SK-N-SH (cell line): ENCODE measurements around the gene GRIK1. TPM values are rescaled to one million over a fixed set of nuclear protein-coding genes. Genes with fewer than 3 reads are reported as not detected.

ENCODE experiments used
- CTCF ChIA-PET: fragments of 300-600, 350-600 bp; formaldehyde crosslinking; extraction: SDS; loops from one replicate; lab custom pipeline; 2021; lab: Yijun Ruan, JAX
- POLR2A ChIA-PET: fragments of 350-600 bp; sonication (Branson Sonifier 250); formaldehyde crosslinking; extraction: SDS; loops from one replicate; lab custom pipeline; 2020; ENCODE audit warnings: antibody characterized with exemption, inconsistent platforms; lab: Yijun Ruan, JAX
- DNase-seq: peaks from one replicate; pipeline ENCODE4 v3.0.0; 2012
- H2AFZ ChIP-seq: fragments of 200-600 bp; sonication (generic); 2 replicates; pipeline ENCODE4 v1.8.1; 2016; ENCODE audit warnings: antibody characterized with exemption, mild to moderate bottlenecking, low read depth
- H3F3A ChIP-seq: fragments of 200-600 bp; sonication (generic); replicated peaks from 2 replicates; pipeline ENCODE3; 2016; ENCODE audit warnings: antibody characterized with exemption, mild to moderate bottlenecking; ENCODE audit not compliant: insufficient read depth
- H3K27ac ChIP-seq, 2 experiments: fragments of 200-500 bp in 1 of 2; fragments of 200-600 bp in 1 of 2; sonication (Bioruptor generic) in 1 of 2; sonication (generic), shearing (Covaris generic) in 1 of 2; 2 replicates each; pipeline versions ENCODE4 v1.5.1 to v1.6.1; 2014 to 2016; ENCODE audit warnings: low read depth in 2 of 2, inconsistent platforms in 1 of 2, low read length in 1 of 2, mild to moderate bottlenecking in 1 of 2, mixed read lengths in 1 of 2
- H3K27me3 ChIP-seq: fragments of 200-600 bp; sonication (generic), shearing (Covaris generic); 2 replicates; pipeline ENCODE4 v1.6.1; 2016; ENCODE audit warnings: mixed run types; ENCODE audit not compliant: insufficient read depth
- H3K36me3 ChIP-seq, 2 experiments: fragments of 200-500 bp in 1 of 2; fragments of 200-600 bp in 1 of 2; sonication (Bioruptor generic) in 1 of 2; sonication (generic) in 1 of 2; replicated peaks in 1 of 2; 2 replicates each; pipeline versions ENCODE3 to v1.5.1; 2014 to 2016; ENCODE audit warnings: low read length in 1 of 2, mild to moderate bottlenecking in 1 of 2; ENCODE audit not compliant: insufficient read depth in 2 of 2, control insufficient read depth in 1 of 2
- H3K4me1 ChIP-seq, 2 experiments: fragments of 200-500 bp in 1 of 2; fragments of 200-600 bp in 1 of 2; sonication (Bioruptor generic) in 1 of 2; sonication (generic), shearing (Covaris generic) in 1 of 2; 2 replicates each; pipeline versions ENCODE4 v1.5.1 to v1.6.1; 2014 to 2016; ENCODE audit warnings: low read depth in 1 of 2, low read length in 1 of 2, mixed run types in 1 of 2; ENCODE audit not compliant: insufficient read depth in 2 of 2, control insufficient read depth in 1 of 2
- H3K4me2 ChIP-seq: fragments of 200-600 bp; sonication (generic), shearing (Covaris generic); 2 replicates; pipeline ENCODE4 v1.6.1; 2017; ENCODE audit warnings: mixed run types
- H3K4me3 ChIP-seq, 2 experiments: fragments of 200-500 bp in 1 of 2; fragments of 200-600 bp in 1 of 2; sonication (Bioruptor generic) in 1 of 2; sonication (generic), shearing (Covaris generic) in 1 of 2; 2 replicates each; pipeline versions ENCODE4 v1.5.1 to v1.8.1; 2014 to 2016; ENCODE audit warnings: low read depth in 2 of 2, inconsistent platforms in 1 of 2, low read length in 1 of 2, mild to moderate bottlenecking in 1 of 2, mixed read lengths in 1 of 2, moderate library complexity in 1 of 2
- H3K79me2 ChIP-seq: fragments of 200-600 bp; sonication (generic); 2 replicates; pipeline ENCODE4 v1.8.1; 2017; ENCODE audit warnings: mild to moderate bottlenecking; ENCODE audit not compliant: insufficient read depth
- H3K9ac ChIP-seq: fragments of 200-600 bp; sonication (generic); 2 replicates; pipeline ENCODE4 v1.6.1; 2017; ENCODE audit warnings: mixed run types
- H3K9me2 ChIP-seq: fragments of 200-600 bp; sonication (generic); 2 replicates; pipeline ENCODE4 v1.6.1; 2017; ENCODE audit warnings: mixed run types
- H3K9me3 ChIP-seq: fragments of 200-600 bp; sonication (generic); 2 replicates; pipeline ENCODE4 v1.6.1; 2017; ENCODE audit warnings: mixed run types, mild to moderate bottlenecking, moderate library complexity
- H4K20me1 ChIP-seq: fragments of 200-600 bp; sonication (generic); 2 replicates; pipeline ENCODE4 v1.6.1; 2017; ENCODE audit warnings: mild to moderate bottlenecking, mixed run types; ENCODE audit not compliant: insufficient read depth
- CHD2 ChIP-seq: fragments of 150-350 bp; IDR thresholded peaks from 2 replicates; pipeline ENCODE4 v1.6.1; 2018; ENCODE audit warnings: low read length; ENCODE audit not compliant: partially characterized antibody
- CTCF ChIP-seq: fragments of 200-600 bp; sonication (generic); IDR thresholded peaks from 2 replicates; pipeline ENCODE4 v1.6.1; 2017; ENCODE audit warnings: antibody characterized with exemption, mild to moderate bottlenecking, moderate library complexity
- EP300 ChIP-seq, 2 experiments: IDR thresholded peaks; 2 replicates each; pipeline versions ENCODE4 v1.4.0 to v1.6.1; 2012; ENCODE audit warnings: borderline replicate concordance in 1 of 2, low read depth in 1 of 2, low read length in 1 of 2
- EZH2phosphoT487 ChIP-seq: fragments of 200-600 bp; sonication (generic); IDR thresholded peaks from 2 replicates; pipeline ENCODE4 v1.6.1; 2017; ENCODE audit warnings: low read depth, mixed run types, mild to moderate bottlenecking, antibody characterized with exemption, moderate library complexity, borderline replicate concordance
- FOXJ3 ChIP-seq: sonication (generic); formaldehyde crosslinking; IDR thresholded peaks from 2 replicates; pipeline ENCODE4 v1.5.1; 2020; ENCODE audit warnings: mild to moderate bottlenecking, missing genetic modification reagents
- JUND ChIP-seq: IDR thresholded peaks from 2 replicates; pipeline ENCODE4 v1.4.0; 2012
- MEF2A ChIP-seq: IDR thresholded peaks from 2 replicates; pipeline ENCODE4 v1.4.0; 2012; ENCODE audit warnings: low read depth, borderline replicate concordance
- NRF1 ChIP-seq: IDR thresholded peaks from 2 replicates; pipeline ENCODE4 v1.6.1; 2012; ENCODE audit warnings: low read depth, mild to moderate bottlenecking, low read length
- PBX3 ChIP-seq: IDR thresholded peaks from 2 replicates; pipeline ENCODE4; 2012
- REST ChIP-seq: IDR thresholded peaks from 2 replicates; pipeline ENCODE4 v1.6.1; 2012; ENCODE audit warnings: mild to moderate bottlenecking, low read depth, low read length, moderate library complexity
- SIN3A ChIP-seq: IDR thresholded peaks from 2 replicates; pipeline ENCODE4 v1.6.1; 2012; ENCODE audit warnings: low read depth, mild to moderate bottlenecking, low read length, moderate library complexity, borderline replicate concordance
- YY1 ChIP-seq: IDR thresholded peaks from 2 replicates; pipeline ENCODE4 v1.4.0; 2012; ENCODE audit warnings: low read depth, mild to moderate bottlenecking
- WGBS: methylation state at CpG from one replicate; pipeline ENCODE4 v1.1.6; 2017; ENCODE audit warnings: low lambda C conversion rate; 5-methylcytosine and 5-hydroxymethylcytosine counted together
- polyA plus RNA-seq, 3 experiments: library from polyadenylated mRNA; depleted of rRNA; stranded (reverse); fragments of >200 nt; gene quantifications; 2 replicates each; pipeline ENCODE4 v1.2.3, GENCODE V29; 2012

The GRIK1 gene
- polyA plus RNA-seq, 1 of the 3 experiments (the other 2 are of a cell fraction): not detected

GRCh38 chr21:29626801-29627470 lies 312.9 kb downstream of the GRIK1 start:
- no peaks in the 10 kb centered on the region for H3K79me2 ChIP-seq
- no peak overlapping the region for H3K9ac ChIP-seq
- ChIA-PET CTCF (no interaction called here), POLR2A (no interaction called here)
- no peaks in the 10 kb centered on the region for H3K36me3 ChIP-seq
- no peak overlapping the region for H3K27ac ChIP-seq
- H3K27me3 ChIP-seq: no peaks in the 10 kb centered on the region
- no peaks in the 10 kb centered on the region for H3K9me2 ChIP-seq
- H3K4me3 ChIP-seq: no peak overlapping the region
- no peaks in the 10 kb centered on the region for H3K9me3 ChIP-seq
- H3K4me2 ChIP-seq: no peak overlapping the region
- TF ChIP-seq EP300 (IDR thresholded peaks at IDR 0.05; ENCODE audit: borderline replicate concordance in 1 of 2, low read depth in 1 of 2, low read length in 1 of 2): no peak
- no peak for TF ChIP-seq PBX3
- no peak for TF ChIP-seq CTCF
- TF ChIP-seq MEF2A: no peak
- TF ChIP-seq REST: no peak
- no peak for TF ChIP-seq JUND
- no peak for DNase-seq
- 32% methylated on average over 1 of the region's 1 CpG for WGBS
- H3F3A ChIP-seq: no peaks in the 10 kb centered on the region
- no peaks in the 10 kb centered on the region for H4K20me1 ChIP-seq
- H2AFZ ChIP-seq: no peak overlapping the region
- H3K4me1 ChIP-seq: no peaks in the 10 kb centered on the region

GRCh38 chr21:29625990-29626389 lies 313.8 kb downstream of the GRIK1 start:
- Histone ChIP-seq H3K4me1 (no peaks in the 10 kb centered on the region), H3K4me3 (no peak overlapping the region), H3K27ac (no peak overlapping the region), H2AFZ (no peak overlapping the region), H3K27me3 (no peaks in the 10 kb centered on the region), H3K9me3 (no peaks in the 10 kb centered on the region), H3K4me2 (no peak overlapping the region), H3K79me2 (no peaks in the 10 kb centered on the region), H3K9ac (no peak overlapping the region), H3F3A (no peaks in the 10 kb centered on the region), H4K20me1 (no peaks in the 10 kb centered on the region), H3K9me2 (no peaks in the 10 kb centered on the region), H3K36me3 (no peaks in the 10 kb centered on the region)
- WGBS: 58% methylated on average over 3 of the region's 3 CpGs
- ChIA-PET POLR2A (no interaction called here), CTCF (no interaction called here)
- no peak for DNase-seq
- no peak for TF ChIP-seq CTCF
- TF ChIP-seq YY1: no peak
- TF ChIP-seq REST: no peak
- TF ChIP-seq FOXJ3 (CRISPR knock-in tag): no peak
- no peak for TF ChIP-seq EZH2phosphoT487
- no peak for TF ChIP-seq NRF1
- no peak for TF ChIP-seq SIN3A
- TF ChIP-seq CHD2: no peak
